GM18508 (cell line): ENCODE measurements around the gene ZNF256.
A peak's percentile ranks its signal among the peaks of the same experiment; 100 is the strongest.

ENCODE experiments used
- ATAC-seq: cut with Tn5 transposase; IDR thresholded peaks from one replicate; pipeline ENCODE4 v1.9.1; 2021; ENCODE audit warnings: moderate number of reproducible peaks; ENCODE audit not compliant: insufficient read depth, unreplicated experiment

Gene ZNF256

DNA sequence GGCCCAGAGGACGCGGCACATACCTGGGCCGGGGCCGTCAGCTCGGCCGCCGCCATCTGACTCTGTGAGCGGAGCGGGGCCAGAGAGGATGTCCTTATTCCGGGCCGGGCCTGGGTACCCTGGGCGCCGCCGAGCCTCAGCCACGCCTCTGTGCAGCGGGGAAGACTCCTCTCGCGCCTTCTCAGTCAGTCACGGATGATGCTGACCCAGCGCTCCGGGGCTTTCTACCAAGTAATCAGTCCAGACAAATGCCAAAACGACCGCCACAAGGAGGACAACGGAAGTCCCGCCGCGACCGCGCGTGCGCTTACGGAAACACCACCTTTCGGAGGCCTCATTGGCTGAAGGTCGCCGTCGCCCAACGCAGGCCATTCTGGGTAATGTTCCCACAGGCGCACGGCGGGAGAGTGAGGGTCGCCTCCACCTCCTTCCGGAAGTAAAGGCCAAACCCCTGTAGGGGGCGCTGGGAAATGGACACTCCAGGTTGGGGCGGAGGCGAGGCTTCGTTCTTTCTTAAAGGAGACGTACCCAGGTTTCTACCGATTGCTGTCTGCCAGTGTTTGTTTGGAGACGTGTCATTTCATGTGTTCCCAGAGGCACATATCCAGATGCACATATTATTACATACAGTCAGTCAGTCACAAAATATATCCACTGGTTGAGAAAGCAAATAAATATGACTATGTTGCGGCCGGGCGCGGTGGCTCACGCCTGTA is at the start of gene ZNF256:
Gene ZNF256 (minus strand): TSS at position 288 of the 716 bp plus-strand sequence. CDS start 232 bp downstream, at position 56.
- ATAC-seq = peak; percentile 79

DNA sequence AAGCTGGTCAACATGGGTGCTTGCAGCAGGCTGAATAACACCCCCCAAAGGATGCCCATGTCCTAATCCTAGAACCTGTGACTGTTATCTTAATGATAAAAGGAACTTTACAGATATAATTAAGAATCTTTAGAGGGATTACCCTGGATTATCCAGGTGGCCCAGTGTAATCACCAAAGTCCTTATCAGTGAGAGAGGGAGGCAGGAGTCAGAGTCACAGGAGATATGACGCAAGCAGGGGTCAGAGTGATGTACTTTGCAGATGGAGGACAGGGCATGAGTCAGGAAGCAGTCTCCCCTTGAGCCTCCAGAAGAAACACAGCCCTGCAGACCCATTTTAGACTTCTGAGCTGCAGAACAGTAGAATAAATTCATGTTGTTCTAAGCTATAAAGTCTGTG is 45.3 kb upstream of the ZNF256 start:
- no peak for ATAC-seq

DNA sequence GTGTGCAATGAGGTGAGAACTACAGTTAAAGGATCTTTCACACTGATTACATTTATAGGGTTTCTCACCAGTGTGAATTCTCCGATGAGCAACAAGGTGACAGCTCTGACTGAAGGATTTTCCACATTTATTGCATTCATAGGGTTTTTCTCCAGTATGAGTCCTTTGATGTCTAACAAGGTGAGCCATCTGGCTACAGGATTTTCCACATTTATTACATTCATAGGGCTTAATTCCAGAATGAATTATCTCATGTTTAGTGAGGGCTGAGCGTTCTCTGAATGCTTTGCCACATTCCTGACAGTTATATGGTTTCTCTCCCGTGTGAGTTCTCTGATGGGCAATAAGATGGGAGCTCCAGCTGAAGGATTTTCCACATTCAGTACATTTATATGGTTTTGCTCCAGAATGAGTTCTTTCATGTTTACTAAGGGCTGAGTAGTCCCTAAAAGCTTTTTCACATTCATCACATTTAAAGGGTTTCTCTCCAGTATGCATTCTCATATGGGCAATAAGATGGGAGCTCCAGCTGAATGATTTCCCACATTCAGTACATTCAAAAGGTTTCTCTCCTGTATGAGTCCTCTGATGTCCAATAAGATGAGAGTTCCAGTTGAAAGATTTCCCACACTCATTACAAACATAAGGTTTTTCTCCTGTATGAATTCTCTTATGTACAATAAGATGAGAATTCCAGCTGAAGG is 31.2 kb upstream of the ZNF256 start:
- ATAC-seq = no peak

DNA sequence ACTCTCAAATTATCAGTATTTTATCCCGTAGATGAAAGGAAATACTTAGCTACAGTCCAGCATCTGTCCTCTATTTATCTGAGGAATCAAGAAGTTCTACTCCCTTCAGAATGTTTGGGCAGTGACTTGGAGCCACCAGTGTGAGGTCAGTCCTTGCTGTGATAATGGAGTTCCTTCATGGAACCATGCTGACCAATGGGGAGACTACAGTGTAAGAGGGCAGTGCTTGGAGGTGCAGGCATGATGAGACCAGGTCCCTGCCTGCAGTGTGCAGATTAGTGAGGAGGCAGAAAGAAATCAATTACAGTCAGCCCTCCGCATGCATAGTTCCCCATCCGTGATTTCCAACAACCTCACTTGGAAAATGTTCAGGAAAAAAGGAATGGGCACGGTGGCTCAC is 26.9 kb upstream of the ZNF256 start, which contains the start of gene C19orf18:
Gene C19orf18 (minus strand): TSS at position 101 of the 400 bp plus-strand sequence. CDS start 102 bp downstream, outside the sequence.
- no peak for ATAC-seq

DNA sequence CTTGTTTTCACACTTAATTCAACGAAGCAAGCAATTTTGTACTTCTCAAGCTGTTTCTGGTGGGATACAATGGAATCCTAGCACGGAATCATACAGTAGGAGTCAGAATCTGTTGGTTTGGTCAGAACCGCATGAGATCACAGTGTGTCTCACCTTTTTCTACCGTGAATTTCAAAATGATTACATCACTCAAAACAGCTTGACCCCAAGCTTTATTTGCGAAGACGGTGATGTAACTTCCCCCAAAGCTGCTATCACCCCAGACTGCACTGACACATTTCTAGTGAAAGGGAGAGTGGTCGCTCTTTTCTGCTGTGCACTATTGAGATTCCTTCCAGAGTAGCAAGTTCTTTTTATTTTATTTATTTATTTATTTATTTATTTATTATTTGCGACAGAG is 17.3 kb upstream of the ZNF256 start:
- ATAC-seq = no peak

DNA sequence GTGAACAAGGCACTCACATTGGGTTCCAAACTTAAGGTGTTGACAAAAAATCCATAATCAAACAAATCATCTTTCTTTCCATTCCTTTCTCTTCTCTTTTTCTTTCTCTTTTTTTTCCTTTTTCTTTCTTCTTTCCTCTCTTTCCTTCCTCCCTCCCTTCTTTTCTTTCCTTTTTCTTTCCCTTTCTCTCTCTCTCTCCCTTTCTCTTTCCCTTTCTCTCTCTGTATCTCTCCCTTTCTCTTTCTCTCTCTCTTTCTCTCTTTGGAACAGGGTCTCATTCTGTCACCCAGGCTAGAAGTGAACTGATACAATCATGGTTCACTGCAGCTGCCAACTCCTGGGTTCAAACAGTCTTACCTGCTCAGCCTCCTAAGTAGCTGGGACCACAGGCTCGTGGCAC is 14.3 kb upstream of the ZNF256 start:
- ATAC-seq = no peak

DNA sequence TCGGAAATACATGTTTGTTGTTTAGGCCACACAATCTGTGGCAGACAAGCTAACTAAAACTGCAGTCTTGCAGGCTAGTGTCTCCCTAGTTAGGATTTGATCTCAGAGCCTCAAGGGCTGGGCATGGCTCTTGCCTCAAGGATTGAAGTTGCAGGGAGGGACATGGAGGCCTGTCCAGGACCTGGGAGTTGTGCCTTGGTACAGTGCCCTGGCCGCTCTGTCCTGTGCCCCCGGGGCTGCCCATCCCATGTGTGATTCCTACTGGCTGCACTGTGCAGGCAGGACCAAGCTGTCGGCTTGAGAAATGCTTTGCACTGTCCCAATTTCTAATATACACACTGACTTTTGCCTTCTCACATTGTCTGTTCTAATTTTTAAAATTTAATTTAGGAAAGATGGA is 7.5 kb upstream of the ZNF256 start:
- ATAC-seq = no peak

DNA sequence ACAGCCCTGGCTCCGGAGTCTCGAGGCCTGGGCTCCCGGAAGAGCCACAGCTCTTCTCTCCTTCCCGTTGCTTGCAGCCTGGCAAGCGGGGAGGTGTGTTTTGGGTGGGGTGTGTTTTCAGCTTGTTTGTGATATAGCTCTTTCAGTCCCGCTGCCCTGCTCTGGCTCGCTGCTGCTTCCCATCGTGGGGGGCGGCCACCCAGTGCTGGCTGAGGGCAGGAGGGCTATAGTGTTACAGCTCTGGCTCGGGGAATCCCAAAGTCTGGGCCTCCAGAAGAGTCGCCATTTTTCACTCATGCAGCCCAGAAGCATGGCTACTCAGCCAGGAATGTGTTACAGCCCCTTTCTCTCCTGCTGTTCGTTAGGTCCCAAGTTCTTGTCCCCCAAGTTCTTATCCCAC is 2.2 kb upstream of the ZNF256 start:
- ATAC-seq = no peak

DNA sequence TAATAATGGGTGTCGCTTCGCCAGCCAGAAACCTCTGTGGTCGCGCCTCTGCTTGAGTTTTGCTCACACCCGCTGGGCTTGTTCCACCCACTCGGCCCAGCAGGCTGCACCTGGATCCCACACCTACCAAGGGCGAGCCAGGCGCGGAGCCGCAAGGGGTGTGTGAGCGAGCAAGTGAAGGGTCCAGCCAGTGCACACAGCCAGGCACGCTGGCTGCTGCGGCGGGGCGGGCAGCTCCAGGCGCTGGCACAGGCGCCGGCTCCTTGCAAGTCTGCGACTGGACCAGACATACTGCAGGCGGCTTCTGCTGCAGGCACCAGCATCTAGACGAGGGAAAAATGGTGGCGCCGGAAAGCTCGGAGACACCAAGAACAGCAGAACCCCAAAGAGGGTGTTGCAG is 1.8 kb upstream of the ZNF256 start:
- ATAC-seq = no peak

DNA sequence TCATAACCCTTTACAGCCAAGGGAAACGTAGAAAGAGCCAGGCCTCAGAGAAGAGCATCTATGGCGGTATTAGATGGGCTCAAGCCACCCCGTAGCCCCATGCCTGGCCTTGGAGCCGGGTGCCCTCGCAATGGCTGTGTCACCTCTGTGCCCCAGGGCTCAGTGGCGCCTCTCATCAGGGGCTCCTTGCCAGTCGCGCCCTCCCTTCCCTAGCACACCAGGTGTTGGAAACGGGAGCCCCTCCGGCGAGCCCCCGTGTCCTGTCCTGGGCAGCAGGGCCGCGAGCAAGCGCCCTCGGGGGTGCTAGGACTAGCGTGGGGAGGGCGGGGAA is 453 bp downstream of the ZNF256 start:
- no peak for ATAC-seq

DNA sequence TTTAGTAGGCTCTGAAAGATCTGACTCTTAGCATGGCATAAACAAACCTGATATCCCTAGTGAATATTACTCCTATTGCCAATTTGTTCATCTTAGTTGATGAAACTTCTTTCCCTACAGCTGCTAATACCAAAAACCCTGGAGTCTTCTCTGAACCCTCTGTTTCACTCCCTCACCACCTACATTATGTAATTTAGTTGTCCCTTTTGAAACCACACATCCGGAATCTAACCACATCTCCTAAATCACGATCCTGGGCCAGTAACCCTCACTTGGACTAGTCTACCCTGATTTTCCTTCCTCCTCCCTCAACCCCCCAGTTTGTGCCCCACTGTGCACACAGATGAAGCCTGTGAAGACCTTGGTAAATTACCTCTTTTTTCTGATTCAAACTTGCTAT is 1.2 kb downstream of the ZNF256 start:
- ATAC-seq = no peak

DNA sequence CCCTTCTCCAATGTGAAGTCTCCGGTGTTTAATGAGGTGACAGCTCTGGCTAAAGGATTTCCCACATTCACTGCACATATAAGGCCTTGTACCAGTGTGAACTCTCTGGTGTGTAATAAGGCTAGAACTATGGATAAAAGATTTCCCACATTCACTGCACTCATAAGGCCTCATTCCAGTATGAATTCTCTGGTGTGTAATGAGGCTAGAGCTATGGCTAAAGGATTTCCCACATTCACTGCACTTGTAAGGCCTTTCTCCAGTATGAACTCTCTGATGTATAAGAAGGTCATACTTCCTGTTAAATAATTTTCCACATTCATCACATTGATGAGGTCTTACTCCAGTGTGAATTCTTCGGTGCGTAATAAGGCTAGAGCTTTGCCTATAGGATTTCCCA is 5.9 kb downstream of the ZNF256 start:
- no peak for ATAC-seq

DNA sequence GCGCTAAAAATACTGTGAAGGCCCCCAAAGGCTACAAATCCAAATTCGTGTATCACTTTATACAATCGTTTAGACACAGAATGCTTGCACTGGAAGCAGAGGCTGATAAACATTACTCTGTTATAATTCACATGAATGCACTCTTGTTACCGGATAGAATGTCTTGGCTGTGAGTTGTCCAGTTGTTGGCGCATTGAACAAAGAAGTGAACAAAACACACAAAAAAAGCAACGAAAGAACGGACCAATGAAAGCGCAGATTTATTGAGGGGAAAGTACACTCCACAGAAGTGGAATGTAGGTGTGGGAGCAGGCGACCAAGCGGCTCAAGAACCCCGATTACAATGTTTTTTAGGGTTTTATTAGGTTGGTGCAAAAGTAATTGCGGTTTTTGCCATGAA is 11.8 kb downstream of the ZNF256 start:
- no peak for ATAC-seq

DNA sequence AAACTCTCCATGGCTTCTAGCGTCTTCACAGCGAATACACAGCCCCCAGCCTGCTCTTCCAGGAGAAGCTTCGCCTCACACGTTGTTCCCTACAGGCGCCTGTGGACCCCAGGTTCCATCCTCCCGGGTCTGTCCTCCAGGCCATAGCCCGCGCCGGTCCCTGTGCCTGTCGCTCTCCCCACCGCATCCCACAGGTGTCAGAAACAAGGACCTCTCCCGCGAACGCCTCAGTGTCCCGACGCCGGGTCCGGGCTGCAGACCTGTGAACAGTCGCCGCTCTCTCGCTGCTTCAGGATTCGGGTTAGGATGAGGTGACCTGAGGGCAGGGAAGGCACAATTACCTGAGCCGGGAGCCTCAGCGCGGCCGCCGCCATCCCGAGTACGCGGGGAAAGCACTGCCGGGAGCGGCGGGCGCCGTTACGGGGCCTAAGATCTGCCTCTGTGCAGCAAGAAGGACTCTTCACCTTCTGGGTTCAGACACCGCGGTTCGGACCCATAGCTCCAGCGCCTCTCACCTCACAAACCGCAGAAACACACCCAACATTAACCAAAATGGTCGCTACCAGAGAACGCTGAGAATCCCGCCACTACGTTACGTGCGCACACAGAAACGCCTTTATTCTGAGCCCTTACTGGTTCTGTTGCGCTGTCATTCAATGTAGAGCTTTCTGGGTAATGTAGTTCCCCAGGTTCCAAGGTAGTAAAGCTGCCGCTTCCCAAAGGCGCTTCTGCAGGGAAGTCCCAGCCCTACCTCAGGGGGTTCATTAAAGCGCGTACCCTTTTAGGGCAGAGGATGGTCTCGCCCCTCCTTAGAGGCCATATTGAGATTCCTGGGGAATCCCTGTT is 12.5 kb downstream of the ZNF256 start, which contains the start of gene ZNF418:
Gene ZNF418 (minus strand): TSS at position 583 of the 846 bp plus-strand sequence. CDS start 1,580 bp downstream, outside the sequence.
- no peak for ATAC-seq

DNA sequence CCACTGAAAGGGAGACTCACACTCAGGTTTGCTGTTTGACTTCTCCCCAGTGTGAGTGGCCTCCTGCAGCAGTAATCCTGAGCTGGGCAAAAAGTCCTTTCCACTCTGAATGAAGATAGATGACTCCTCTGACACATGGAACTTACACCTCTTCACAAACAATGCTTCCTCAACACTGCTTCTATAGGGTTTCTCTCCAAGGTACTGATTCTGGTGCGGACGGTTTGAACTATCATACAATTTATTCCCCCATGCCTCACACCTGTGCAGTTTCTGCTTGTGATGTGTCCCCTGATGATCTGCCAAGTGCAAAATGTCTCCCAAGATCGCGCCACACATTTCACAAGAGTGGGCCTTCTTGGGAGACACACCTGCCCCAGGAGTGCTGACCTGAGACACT is 19.9 kb downstream of the ZNF256 start:
- no peak for ATAC-seq

DNA sequence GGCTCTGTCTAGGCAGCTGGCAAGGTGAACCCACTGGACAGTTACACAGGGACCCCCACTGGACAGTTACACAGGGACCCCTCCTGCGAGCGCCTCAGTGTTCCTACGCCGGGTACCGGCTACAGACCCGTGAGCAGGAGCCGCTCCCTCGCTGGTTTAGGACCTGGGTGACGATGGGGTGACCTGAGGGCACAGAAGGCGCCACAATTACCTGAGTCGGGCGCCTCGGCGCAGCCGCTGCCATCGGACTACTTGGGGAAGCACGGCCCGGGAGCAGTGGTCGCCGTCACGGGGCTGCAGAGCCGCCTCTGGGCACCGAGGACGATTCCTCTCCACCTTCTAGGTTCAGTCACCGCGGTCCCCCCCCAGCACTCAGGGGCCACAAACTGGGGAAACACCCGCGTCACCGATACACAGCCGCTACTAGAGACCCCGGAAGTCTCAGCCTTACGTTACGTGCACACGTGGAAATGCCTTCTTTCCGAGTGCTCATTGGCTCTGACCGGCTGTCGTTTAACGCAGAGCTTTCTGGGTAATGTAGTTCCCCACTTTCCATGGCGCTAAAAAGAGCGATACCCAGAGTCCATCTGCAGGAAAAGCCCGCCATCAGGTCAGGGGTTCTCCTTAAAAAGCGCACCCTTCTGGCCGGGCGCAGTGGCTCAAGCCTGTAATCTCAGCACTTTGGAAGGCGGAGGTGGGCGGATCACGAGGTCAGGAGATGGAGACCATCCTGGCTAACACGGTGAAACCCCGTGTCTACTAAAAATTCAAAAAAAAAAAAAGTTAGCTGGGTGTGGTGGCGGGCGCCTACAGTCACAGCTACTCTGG is 31.1 kb downstream of the ZNF256 start, which contains the start of gene ZNF417:
Gene ZNF417 (minus strand): TSS at position 425 of the 828 bp plus-strand sequence. CDS start 181 bp downstream, at position 244.
- ATAC-seq = peak; percentile 69

DNA sequence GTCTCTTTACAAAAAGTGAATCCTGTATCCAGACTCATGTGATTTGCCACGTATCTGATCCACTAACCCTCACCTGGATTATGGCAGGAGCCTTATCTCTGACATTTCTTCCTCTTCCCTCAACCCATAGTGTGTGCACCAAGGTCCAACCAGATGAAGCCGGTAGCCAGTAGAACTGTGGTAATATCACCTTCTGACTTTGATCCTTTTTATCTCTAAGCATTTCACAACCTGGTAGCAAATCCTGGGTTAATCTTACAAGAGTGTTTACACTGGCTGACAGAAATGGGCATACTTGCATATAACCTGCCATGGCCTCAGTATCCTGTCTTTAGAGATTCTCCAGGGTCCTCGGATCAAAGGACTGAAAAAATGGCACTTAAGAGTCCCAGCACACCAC is 33.0 kb downstream of the ZNF256 start:
- ATAC-seq = no peak

DNA sequence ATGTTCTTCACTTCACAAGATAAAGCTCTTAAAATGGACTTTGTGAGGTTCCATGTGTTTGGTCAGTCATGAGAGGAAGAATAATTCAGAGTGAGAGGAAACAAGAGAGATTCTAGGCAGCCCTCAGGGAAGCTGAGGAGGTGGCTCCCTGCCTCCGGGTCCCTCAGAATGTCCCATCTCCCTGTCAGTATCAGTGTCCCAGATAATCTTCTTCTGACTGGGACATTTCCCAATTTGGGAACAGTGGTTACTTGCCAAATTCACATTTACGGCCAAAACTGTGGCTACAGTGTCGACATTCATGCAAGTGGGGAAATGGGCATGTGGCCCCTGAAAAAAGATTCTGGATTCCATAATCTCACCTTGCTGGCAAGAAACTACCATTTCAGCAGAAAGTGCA is 40.1 kb downstream of the ZNF256 start:
- ATAC-seq = no peak

DNA sequence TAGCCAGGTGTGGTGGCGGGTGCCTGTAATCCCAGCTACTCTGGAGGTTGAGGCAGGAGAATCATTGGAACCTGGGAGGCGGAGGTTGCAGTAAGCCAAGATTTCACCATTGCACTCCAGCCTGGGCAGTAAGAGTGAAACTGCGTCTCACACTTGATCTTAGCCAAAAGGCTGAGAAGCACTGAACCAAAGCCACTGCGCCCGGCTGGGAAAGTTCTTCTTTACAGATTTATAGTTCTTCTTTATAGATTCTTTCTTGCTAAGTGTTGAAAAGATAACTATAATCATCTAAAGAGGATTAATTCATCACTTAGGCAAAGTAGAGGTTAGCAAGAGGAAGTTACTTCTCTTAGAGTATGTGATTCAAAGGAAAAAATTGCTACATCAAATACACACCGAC is 42.2 kb downstream of the ZNF256 start:
- no peak for ATAC-seq

DNA sequence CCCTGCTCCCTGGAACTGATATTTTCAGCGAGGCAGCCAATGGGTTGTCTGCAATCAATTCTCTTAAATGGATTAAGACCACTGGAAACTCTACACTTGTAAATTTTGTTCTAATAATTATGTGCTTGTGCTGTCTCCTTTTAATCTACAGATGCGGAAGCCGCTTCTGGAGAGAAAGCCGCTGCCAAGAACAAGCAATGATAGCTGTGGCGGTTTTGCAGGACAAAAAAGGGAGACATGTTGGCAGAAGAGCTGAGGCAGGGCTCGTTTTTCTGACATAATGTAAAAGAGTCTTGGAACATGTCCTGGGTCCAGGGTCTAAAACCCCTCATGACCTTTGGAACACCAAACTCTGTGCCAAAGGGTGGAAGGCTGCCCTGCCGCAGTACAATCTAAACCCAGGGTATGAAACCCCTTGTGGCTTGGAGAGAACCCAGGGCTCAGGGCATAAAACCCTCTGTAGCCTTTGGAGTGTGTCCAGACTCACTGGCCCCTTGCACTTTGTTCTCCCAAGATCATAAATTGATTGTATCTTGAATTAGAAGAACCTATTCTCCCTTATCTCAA is 43.8 kb downstream of the ZNF256 start:
- ATAC-seq = no peak
